GM19238 (cell line): Measurements from ENCODE around the gene FCGR1A.
"Not testable (repeated sequence)": the region's sequence is repeated elsewhere in the genome, so short reads cannot be mapped to it uniquely, and the experiment has no call there.

Experiments
- DNase-seq: peaks from one replicate; pipeline ENCODE4 v3.0.0; 2011; ENCODE audit warnings: low spot score; ENCODE audit not compliant: insufficient read length

FCGR1A gene

DNA sequence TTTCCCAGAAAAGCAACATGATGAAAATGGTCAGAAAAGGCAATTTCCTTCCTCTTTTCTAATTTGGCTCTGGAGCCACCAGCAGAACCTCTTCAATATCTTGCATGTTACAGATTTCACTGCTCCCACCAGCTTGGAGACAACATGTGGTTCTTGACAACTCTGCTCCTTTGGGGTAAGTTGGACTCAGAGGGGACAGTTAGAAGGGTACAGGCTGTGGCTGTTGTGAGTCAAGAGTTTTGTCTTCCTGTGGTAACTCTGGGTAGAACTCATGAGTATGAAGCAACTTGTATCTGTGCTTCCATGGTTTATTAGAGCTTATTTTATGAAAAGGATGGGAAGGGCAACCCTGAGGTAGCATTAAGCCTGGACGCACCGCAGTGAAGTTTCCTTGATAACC lies at the start of gene FCGR1A:
Gene FCGR1A, plus strand, starts transcription at position 95 of the 400 bp plus-strand sequence. Its CDS starts 50 bp downstream, at position 145.
- not testable (repeated sequence) for DNase-seq

GRCh38 chr1:149732781-149733180 lies 49.7 kb upstream of the FCGR1A start:
- DNase-seq: not testable (repeated sequence)

DNA sequence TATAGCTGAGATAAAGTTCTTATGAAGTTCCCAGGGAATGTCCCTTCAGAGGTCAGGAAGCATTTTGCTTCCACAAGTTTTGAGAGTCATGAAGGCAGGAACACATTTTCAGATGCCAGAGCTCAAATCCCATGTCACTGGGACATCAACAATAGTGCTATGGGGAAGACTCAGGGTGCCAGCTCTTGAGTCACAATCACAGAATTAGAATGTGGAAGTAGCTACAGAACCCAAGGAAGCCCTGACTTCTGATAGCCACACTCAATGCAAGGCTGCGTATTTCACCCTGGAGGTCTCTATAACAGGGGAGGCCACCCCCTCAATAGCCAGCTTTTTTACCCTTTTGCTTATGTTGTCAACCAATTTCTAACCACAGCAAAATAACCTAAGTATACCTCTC lies 47.8 kb upstream of the FCGR1A start:
- DNase-seq: not testable (repeated sequence)

DNA sequence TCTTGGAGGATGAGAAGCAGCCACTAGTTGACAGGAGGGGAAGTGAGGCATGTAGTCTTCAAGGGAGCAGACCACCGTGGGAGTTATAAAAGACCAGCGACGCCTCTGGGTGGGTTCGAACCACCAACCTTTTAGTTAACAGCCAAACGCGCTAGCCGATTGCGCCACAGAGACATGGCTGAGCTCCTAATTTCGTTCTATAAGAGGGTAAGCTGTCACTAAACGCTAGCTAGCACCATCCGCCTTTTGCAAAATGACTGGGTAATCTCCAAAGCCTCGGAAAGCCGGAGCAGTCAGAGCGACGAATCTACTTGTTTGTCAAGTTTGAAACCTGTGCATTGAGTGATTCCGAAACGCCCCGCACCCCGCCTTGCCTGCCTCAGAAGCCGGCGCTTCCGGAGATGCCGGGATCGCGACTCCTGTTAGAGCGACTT lies 42.3 kb upstream of the FCGR1A start:
- DNase-seq: not testable (repeated sequence)

DNA sequence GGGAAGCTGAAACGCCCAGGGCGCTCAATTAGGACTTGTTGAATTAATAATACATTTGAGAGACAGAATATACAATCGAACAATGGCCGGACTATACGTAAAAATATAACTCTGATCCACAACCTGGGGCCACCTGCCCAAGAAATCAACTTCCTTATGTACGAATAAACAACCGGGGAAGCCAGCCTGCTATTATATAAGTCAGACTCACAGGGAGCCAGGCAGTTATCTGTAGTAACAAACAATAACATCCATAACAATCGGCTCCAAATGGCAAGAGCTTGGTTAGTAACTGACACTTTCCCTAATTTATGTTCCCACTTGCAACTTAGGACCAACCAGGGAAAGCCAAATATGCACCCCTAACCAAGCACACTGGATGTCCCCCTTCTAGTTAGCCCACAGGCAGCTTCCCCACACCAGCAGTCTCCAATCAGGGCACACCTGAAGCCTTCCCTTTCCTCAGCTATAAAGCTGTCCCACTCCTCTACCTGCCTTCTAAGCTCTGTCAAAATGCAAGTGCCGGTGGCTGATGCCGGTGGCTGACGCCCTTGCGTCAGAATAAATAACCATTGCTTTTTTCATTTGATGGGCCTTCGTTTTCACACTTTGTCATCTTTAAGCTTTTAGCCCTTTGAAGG lies 41.8 kb upstream of the FCGR1A start:
- not testable (repeated sequence) for DNase-seq

- DNase-seq: not testable (repeated sequence)
Measured at GRCh38 chr1:149741914-149742313, 40.6 kb upstream of the FCGR1A start.

GRCh38 chr1:149746463-149747356 lies 35.8 kb upstream of the FCGR1A start:
- not testable (repeated sequence) for DNase-seq

DNA sequence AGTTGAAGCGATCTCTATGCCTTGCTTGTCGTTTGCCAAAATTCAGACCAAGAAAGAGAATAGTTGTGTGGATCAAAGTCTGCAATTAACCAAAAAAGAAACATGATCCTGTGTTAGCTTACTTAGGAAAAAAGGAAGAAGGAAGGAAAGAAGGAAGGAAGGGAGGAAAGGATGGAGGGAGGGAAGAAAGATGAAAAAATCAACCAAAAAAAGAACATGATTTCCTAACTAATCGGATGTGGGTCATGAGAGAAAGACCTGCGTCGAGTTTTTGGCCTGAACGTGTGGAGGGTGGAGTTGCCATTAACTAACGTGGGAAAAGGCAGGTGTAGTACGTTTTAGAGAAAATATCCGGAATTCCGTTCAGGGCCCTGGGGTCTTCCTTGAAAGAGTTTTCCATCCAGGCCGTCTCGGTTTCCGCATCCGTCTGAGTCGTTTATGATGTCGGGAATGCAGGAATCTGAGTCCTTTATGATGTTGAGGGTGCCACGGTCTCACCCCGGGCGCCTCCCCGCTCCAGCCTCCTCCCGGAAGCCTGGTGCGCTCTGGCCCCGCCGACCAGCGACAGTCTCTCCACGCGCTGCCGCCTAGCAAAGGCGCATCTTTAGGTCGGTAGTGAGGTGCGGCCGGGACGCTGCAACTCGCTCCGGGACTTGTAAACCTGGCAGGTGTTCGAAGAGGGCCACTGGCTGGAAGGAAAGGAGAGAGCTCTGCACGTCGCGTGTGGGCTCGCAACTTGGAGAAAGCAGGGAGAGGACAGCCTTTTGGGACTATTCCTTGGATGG lies 34.9 kb upstream of the FCGR1A start:
- DNase-seq: not testable (repeated sequence)

- DNase-seq: not testable (repeated sequence)
Measured at GRCh38 chr1:149748144-149748500, 34.4 kb upstream of the FCGR1A start.

GRCh38 chr1:149750562-149750961 lies 31.9 kb upstream of the FCGR1A start:
- DNase-seq: not testable (repeated sequence)

GRCh38 chr1:149752186-149752585 lies 30.3 kb upstream of the FCGR1A start:
- DNase-seq: not testable (repeated sequence)

DNA sequence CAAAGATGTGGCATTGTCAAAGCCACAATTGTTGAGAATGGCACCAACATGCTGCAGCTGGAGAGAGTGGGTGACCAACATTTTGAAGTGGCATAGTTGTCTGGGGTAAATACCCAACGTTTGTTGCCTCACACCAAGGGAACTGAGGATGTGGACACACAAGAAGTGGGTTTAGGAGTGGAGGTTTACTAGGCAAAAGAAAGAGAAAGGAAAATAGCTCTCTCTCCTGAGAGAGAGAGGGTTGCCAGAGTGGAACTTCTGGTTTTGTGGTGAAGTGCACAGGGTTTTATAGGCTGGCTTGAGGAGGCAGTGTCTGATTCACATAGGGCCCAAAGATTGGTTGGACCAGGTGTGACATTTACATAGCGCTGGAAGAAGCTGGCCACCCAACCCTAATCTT lies 29.0 kb upstream of the FCGR1A start:
- not testable (repeated sequence) for DNase-seq

- DNase-seq: not testable (repeated sequence)
Measured at GRCh38 chr1:149755294-149755693, 27.2 kb upstream of the FCGR1A start.

DNA sequence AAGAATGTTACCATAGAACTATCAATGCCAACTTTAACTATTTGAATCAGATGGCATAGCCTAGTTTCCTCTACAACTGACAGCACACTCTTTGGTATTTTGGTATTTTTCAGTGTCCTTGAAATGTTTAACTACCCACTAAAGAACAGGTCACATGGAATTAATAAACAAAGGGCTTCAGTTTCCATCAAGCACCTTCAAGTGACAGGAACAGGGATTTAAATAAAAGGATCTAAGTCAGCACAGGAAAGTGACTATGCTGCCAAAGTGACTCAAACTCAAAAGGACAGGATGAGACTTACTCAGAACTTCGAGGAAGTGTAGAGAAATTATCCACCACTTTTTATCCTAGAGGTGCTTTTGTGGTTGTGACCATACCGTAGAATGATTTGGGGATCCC lies 20.2 kb upstream of the FCGR1A start:
- DNase-seq: not testable (repeated sequence)

DNA sequence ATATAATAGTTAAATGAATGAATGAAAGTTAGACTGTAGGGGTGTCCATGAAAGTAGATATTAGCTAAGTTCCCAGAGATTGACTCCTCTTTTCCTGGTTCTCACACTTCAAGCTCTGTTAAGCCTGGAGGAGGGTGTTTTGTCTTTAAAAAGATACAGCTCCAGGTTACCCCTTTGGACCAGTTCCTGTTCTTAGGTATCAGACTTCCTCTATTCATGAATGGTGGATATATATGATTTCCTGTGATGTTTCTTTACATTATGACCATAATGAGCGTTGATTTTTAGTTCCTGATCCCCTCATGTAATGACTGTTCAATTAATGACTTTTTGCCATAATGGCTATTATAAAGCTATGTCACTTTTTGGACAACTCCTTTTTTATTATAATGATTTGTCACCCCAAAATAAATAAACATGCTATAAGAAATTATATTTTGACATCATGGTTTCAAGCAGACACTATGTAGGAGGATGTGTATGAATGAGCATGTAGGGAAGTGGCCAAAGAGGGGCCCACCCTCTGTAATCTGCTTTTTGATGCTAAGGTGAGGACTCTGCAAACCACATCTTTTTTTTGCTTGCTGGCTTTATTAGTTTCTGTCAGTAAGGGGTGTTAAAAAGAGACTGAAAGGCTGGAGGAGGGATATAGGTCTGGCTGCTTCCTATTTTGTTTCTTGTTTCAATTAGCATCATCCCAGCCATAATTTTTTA lies 18.2 kb upstream of the FCGR1A start:
- not testable (repeated sequence) for DNase-seq

GRCh38 chr1:149766241-149766640 lies 16.3 kb upstream of the FCGR1A start:
- not testable (repeated sequence) for DNase-seq

- not testable (repeated sequence) for DNase-seq
Measured at GRCh38 chr1:149769216-149769615, 13.3 kb upstream of the FCGR1A start.

DNA sequence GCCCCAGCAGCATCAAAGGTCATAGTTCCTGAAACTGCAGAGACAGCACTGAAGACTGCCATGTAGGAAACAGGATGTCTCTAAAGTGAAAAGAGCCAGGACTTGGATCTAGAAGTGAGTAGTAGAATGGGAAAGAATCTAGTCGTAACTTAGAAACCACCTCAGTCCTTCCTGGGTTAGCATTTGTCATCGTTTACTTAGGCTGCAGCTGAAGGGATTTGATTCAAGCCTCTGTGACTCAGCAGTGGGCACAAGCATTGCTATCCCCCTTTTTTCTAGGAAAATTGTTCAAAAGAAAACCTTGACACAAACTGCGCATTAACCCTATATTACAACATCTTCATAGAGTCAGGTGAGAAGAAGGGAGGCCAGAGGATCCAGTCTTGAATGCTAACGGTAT lies 11.8 kb upstream of the FCGR1A start:
- not testable (repeated sequence) for DNase-seq

DNA sequence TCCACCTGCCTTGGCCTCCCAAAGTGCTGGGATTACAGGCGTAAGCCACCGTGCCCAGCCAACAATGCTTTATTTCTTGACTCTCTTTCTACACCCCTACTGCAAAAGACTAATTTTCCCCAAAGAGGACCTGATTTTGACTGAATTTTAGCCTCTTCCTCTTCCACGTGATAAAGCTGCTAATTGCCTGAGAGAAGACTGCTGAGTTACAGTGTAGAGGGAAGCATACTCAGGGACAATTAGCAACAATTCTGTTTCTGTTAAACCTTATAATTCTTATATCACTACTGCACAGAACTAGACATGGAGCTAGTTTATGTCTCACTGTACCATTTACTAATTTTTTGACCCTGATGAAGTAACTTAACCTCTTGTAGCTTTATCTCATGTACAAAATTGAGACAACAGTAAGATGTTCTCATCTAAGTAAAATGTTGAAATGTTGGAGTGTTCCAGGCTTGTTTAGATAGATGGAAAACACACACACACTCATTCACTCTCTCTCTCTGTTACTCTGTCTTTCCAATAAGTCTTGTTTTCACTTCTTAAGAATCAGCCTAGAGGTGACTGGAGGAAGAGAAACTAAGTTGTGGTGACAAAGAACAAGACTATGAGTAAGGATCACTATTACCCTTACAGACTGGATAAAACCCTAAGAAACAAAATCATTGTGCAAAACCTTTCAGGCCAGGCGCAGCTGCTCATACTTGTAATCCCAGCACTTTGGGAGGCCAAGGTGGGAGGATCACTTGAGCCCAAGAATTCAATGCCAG lies 10.7 kb upstream of the FCGR1A start:
- not testable (repeated sequence) for DNase-seq

- DNase-seq: not testable (repeated sequence)
Measured at GRCh38 chr1:149775510-149776147, 6.9 kb upstream of the FCGR1A start.
